Fibroblast of skin of right quadriceps (primary cell): ENCODE measurements around the gene KRT16.
"Not testable (repeated sequence)": the region's sequence is repeated elsewhere in the genome, so short reads cannot be mapped to it uniquely, and the experiment has no call there.

Source experiments
- DNase-seq: peaks from one replicate; pipeline ENCODE4 v3.0.0-alpha.2; 2013

KRT16 gene

GRCh38 chr17:41647038-41647813 lies 34.7 kb upstream of the KRT16 start:
- no peak for DNase-seq

- DNase-seq = no peak
Observed at GRCh38 chr17:41642252-41643156, 29.9 kb upstream of the KRT16 start.

GRCh38 chr17:41640596-41640995 lies 28.0 kb upstream of the KRT16 start:
- DNase-seq = not testable (repeated sequence)

GRCh38 chr17:41639492-41640473 lies 27.2 kb upstream of the KRT16 start:
- no peak for DNase-seq

GRCh38 chr17:41638941-41639340 lies 26.4 kb upstream of the KRT16 start:
- no peak for DNase-seq

- no peak for DNase-seq
Observed at GRCh38 chr17:41638194-41638593, 25.6 kb upstream of the KRT16 start.

GRCh38 chr17:41636652-41637051 lies 24.1 kb upstream of the KRT16 start:
- DNase-seq = no peak

GRCh38 chr17:41635121-41636097 lies 22.8 kb upstream of the KRT16 start:
- DNase-seq = peak; percentile 38

GRCh38 chr17:41634639-41635038 lies 22.1 kb upstream of the KRT16 start:
- DNase-seq = no peak

GRCh38 chr17:41633556-41634199 lies 21.1 kb upstream of the KRT16 start:
- no peak for DNase-seq

- DNase-seq = no peak
Observed at GRCh38 chr17:41632482-41633105, 20.0 kb upstream of the KRT16 start.

- DNase-seq = no peak
Observed at GRCh38 chr17:41631898-41632285, 19.3 kb upstream of the KRT16 start.

- no peak for DNase-seq
Observed at GRCh38 chr17:41631025-41631897, 18.7 kb upstream of the KRT16 start.

- DNase-seq = no peak
Observed at GRCh38 chr17:41629826-41630670, 17.5 kb upstream of the KRT16 start.

- no peak for DNase-seq
Observed at GRCh38 chr17:41629316-41629715, 16.7 kb upstream of the KRT16 start.

- not testable (repeated sequence) for DNase-seq
Observed at GRCh38 chr17:41628621-41629255, 16.2 kb upstream of the KRT16 start.

- DNase-seq = not testable (repeated sequence)
Observed at GRCh38 chr17:41628073-41628370, 15.5 kb upstream of the KRT16 start.
